Stimulated activated CD4-positive, alpha-beta T cell treated with anti-CD3 and anti-CD28 coated beads, Interleukin-12 subunit alpha, Interleukin-12 subunit beta, amount 100 ng/mL, for 24 hours (primary cell): ENCODE results near the gene SPNS3.

Experiments
- DNase-seq, 2 experiments: peaks; one replicate each; pipeline ENCODE4 v3.0.0-alpha.2; 2020; ENCODE audit warnings: low read depth in 2 of 2

The SPNS3 gene

GRCh38 chr17:4465786-4466185 is 32.0 kb downstream of the SPNS3 start:
- no peak for DNase-seq

GRCh38 chr17:4467287-4467686 is 33.5 kb downstream of the SPNS3 start:
- no peak for DNase-seq

GRCh38 chr17:4469552-4469951 is 35.8 kb downstream of the SPNS3 start:
- no peak for DNase-seq

GRCh38 chr17:4472286-4472685 is 38.5 kb downstream of the SPNS3 start:
- no peak for DNase-seq

GRCh38 chr17:4474093-4474492 is 40.4 kb downstream of the SPNS3 start:
- DNase-seq = no peak

- DNase-seq = no peak
These were observed 41.3 kb downstream of the SPNS3 start for GRCh38 chr17:4475001-4475400.

- no peak for DNase-seq
These were observed 41.7 kb downstream of the SPNS3 start for GRCh38 chr17:4475463-4475862.

- DNase-seq = no peak
These were observed 42.3 kb downstream of the SPNS3 start for GRCh38 chr17:4476017-4476416.

GRCh38 chr17:4476511-4477070 is 42.9 kb downstream of the SPNS3 start:
- no peak for DNase-seq

- no peak for DNase-seq
These were observed 43.6 kb downstream of the SPNS3 start for GRCh38 chr17:4477255-4477791.

GRCh38 chr17:4478318-4478830 is 44.6 kb downstream of the SPNS3 start:
- DNase-seq = no peak

- no peak for DNase-seq
These were observed 45.7 kb downstream of the SPNS3 start for GRCh38 chr17:4479340-4479981.

GRCh38 chr17:4479982-4480751 is 46.4 kb downstream of the SPNS3 start:
- DNase-seq = no peak

GRCh38 chr17:4480929-4481898 is 47.5 kb downstream of the SPNS3 start:
- peak in 1 of 2 experiments; percentile 27 for DNase-seq

- no peak for DNase-seq
These were observed 48.7 kb downstream of the SPNS3 start for GRCh38 chr17:4482338-4483011.

- DNase-seq = no peak
These were observed 49.5 kb downstream of the SPNS3 start for GRCh38 chr17:4483012-4483840.

GRCh38 chr17:4485676-4486646 is 52.2 kb downstream of the SPNS3 start:
- DNase-seq = peak; percentile 24 to 45

GRCh38 chr17:4487296-4487695 is 53.6 kb downstream of the SPNS3 start:
- no peak for DNase-seq
